Hematopoietic multipotent progenitor cell (in vitro differentiated cells): ENCODE data around the gene MARCO. TPM values are rescaled to one million over a fixed set of nuclear protein-coding genes. Genes with fewer than 3 reads are reported as not detected.
A peak's percentile ranks its signal among the peaks of the same experiment; 100 is the strongest.
"Not testable (repeated sequence)": the region's sequence is repeated elsewhere in the genome, so short reads cannot be mapped to it uniquely, and the experiment has no call there.

Experiments
- DNase-seq, 3 donors: peaks; one replicate each; pipeline ENCODE4 v3.0.0-alpha.2; 2011 to 2015; ENCODE audit warnings: low read depth in 2 of 3, low spot score in 2 of 3
- total RNA-seq: library from RNA; depleted of rRNA; stranded (reverse); fragments of >200 nt; gene quantifications from one replicate; pipeline ENCODE4 v1.2.3, GENCODE V29; 2012

The MARCO gene
- total RNA-seq, 1 donor, result under 0.01 TPM

GRCh38 chr2:118925981-118926380 is 16.0 kb upstream of the MARCO start:
- no peak for DNase-seq

GRCh38 chr2:118929059-118929458 is 12.9 kb upstream of the MARCO start:
- DNase-seq, result no peak

- no peak for DNase-seq
These were observed 9.0 kb upstream of the MARCO start for GRCh38 chr2:118932949-118933348.

GRCh38 chr2:118936306-118936705 is 5.7 kb upstream of the MARCO start:
- no peak for DNase-seq

- DNase-seq, result no peak
These were observed 5.1 kb upstream of the MARCO start for GRCh38 chr2:118936936-118937335.

GRCh38 chr2:118937817-118938216 is 4.2 kb upstream of the MARCO start:
- DNase-seq, result no peak

GRCh38 chr2:118939994-118940393 is 2.0 kb upstream of the MARCO start:
- no peak for DNase-seq

GRCh38 chr2:118940486-118941120 is 1.4 kb upstream of the MARCO start:
- peak in 2 of 3 donors; percentile 16 to 52 for DNase-seq

- DNase-seq, result no peak
These were observed 1.3 kb downstream of the MARCO start for GRCh38 chr2:118943286-118943685.

GRCh38 chr2:118945881-118946280 is 3.9 kb downstream of the MARCO start:
- DNase-seq, result no peak

GRCh38 chr2:118948266-118948665 is 6.3 kb downstream of the MARCO start:
- not testable (repeated sequence) for DNase-seq

GRCh38 chr2:118954297-118955060 is 12.5 kb downstream of the MARCO start:
- DNase-seq, result no peak

- no peak for DNase-seq
These were observed 23.7 kb downstream of the MARCO start for GRCh38 chr2:118965737-118966136.

- DNase-seq, result no peak
These were observed 25.3 kb downstream of the MARCO start for GRCh38 chr2:118967124-118967880.

GRCh38 chr2:118968042-118968441 is 26.0 kb downstream of the MARCO start:
- no peak for DNase-seq

GRCh38 chr2:118968961-118969733 is 27.2 kb downstream of the MARCO start:
- no peak for DNase-seq

- no peak for DNase-seq
These were observed 27.9 kb downstream of the MARCO start for GRCh38 chr2:118969734-118970395.

GRCh38 chr2:118970396-118971135 is 28.6 kb downstream of the MARCO start:
- no peak for DNase-seq

GRCh38 chr2:118971245-118972122 is 29.5 kb downstream of the MARCO start:
- DNase-seq, result no peak
